ENCODE measurements around the gene TGIF1.

GRCh38 chr18:3411327-3411726 lies 38.6 kb upstream of the TGIF1 start:
- TF ChIP-seq, protein P1, sequence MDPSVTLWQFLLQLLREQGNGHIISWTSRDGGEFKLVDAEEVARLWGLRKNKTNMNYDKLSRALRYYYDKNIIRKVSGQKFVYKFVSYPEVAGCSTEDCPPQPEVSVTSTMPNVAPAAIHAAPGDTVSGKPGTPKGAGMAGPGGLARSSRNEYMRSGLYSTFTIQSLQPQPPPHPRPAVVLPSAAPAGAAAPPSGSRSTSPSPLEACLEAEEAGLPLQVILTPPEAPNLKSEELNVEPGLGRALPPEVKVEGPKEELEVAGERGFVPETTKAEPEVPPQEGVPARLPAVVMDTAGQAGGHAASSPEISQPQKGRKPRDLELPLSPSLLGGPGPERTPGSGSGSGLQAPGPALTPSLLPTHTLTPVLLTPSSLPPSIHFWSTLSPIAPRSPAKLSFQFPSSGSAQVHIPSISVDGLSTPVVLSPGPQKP (IDR thresholded peaks at IDR 0.05; ENCODE audit: low read depth, low read length): no peak
- TF ChIP-seq TAF1 (IDR thresholded peaks at IDR 0.05; ENCODE audit: borderline replicate concordance, low read depth, low read length) (no peak), CREM (IDR thresholded peaks at IDR 0.05; ENCODE audit: low read depth) (no peak), SREBF1 (IDR thresholded peaks at IDR 0.05; ENCODE audit: low read length) (no peak), SP1 (IDR thresholded peaks at IDR 0.05; ENCODE audit: low read depth, low read length) (no peak), ZNF24 (IDR thresholded peaks at IDR 0.05) (no peak), REST (IDR thresholded peaks at IDR 0.05; ENCODE audit: low read depth, low read length) (no peak), CTCF (IDR thresholded peaks at IDR 0.05 in 2 of 3, conservative IDR thresholded peaks at IDR 0.05 in 1 of 3; ENCODE audit: control insufficient read depth in 2 of 3, extremely low read depth in 1 of 3, insufficient read depth in 1 of 3, low read depth in 3 of 3, low read length in 3 of 3) (no peak), POLR2A (IDR thresholded peaks at IDR 0.05; ENCODE audit: low read depth, low read length) (no peak), TCF7 (IDR thresholded peaks at IDR 0.05; ENCODE audit: borderline replicate concordance) (no peak), EZH2 (IDR thresholded peaks at IDR 0.05; ENCODE audit: borderline replicate concordance, control insufficient read depth, low read depth, low read length) (no peak), ZNF622 (IDR thresholded peaks at IDR 0.05) (no peak), NFYB (IDR thresholded peaks at IDR 0.05; ENCODE audit: insufficient read depth, low read depth, low read length) (no peak)

Measured in GM12878 (cell line).